ENCODE measurements around the gene PRODH2.

- no peak for TF ChIP-seq CTCF (conservative IDR thresholded peaks at IDR 0.05 in 1 of 2, IDR thresholded peaks at IDR 0.05 in 1 of 2; ENCODE audit: extremely low read depth in 1 of 2, insufficient read depth in 1 of 2, low read depth in 1 of 2, low read length in 2 of 2)
- TF ChIP-seq EZH2 (IDR thresholded peaks at IDR 0.05; ENCODE audit: borderline replicate concordance, low read length): no peak
Observed at GRCh38 chr19:35860436-35860817, 47.8 kb upstream of the PRODH2 start.
